ENCODE results near the gene L1CAM.
A peak's percentile ranks its signal among the peaks of the same experiment; 100 is the strongest.

Gene L1CAM

GRCh38 chrX:153878345-153878744, 7.6 kb downstream of the L1CAM start:
- no peak for DNase-seq (ENCODE audit: low read depth in 2 of 2)

- no peak for DNase-seq (ENCODE audit: low read depth in 2 of 2)
Observed at GRCh38 chrX:153877571-153878261, 8.3 kb downstream of the L1CAM start.

DNA sequence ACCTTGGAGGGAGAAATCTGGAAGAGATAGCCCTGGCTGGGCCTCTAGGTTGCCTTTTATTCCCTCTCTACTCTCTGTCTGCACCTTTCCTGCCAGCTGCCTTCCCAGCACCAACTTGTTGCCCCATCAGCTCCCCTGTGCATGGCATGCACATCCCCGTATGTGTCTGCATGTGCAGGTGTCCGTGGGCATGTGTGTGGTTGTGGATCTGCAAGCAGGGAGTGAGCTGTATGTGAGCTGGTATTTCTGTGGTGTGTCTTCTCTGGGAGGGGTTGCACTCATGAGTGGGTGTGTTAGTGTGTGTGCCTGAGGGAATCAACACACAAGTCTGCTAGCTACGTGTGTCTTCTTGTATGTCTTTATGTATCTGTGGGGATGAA, 9.9 kb downstream of the L1CAM start:
- DNase-seq (ENCODE audit: low read depth in 2 of 2), result no peak

GRCh38 chrX:153875391-153876111, 10.4 kb downstream of the L1CAM start:
- peak; percentile 41 to 43 for DNase-seq (ENCODE audit: low read depth in 2 of 2)

- DNase-seq (ENCODE audit: low read depth in 2 of 2), result no peak
Observed at GRCh38 chrX:153874366-153875125, 11.4 kb downstream of the L1CAM start.

- no peak for DNase-seq (ENCODE audit: low read depth in 2 of 2)
Observed at GRCh38 chrX:153874085-153874365, 11.9 kb downstream of the L1CAM start.

- DNase-seq (ENCODE audit: low read depth in 2 of 2), result no peak
Observed at GRCh38 chrX:153873282-153874084, 12.5 kb downstream of the L1CAM start.

GRCh38 chrX:153871946-153872878, 13.8 kb downstream of the L1CAM start:
- DNase-seq (ENCODE audit: low read depth in 2 of 2), result no peak

DNA sequence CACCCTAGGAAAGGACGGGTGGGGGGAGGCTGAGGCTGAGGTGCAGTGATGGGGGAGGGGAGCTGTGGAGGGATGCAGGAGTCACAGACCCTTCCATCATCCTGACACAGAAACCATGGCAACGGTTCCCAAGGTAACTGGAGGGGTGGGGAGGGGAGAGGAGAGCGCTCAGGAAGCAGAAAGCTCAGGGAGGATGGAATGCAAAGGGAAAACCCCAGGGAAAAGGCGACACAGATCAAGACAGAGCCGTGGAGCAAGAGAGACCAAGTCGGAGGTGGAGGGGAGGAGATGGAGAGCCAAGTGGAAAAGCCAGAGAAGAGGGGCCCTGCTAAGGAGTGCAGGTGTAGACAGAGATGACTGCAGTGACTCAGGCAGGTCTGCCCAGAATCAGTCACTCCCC, 14.5 kb downstream of the L1CAM start:
- DNase-seq (ENCODE audit: low read depth in 2 of 2), result no peak

DNA sequence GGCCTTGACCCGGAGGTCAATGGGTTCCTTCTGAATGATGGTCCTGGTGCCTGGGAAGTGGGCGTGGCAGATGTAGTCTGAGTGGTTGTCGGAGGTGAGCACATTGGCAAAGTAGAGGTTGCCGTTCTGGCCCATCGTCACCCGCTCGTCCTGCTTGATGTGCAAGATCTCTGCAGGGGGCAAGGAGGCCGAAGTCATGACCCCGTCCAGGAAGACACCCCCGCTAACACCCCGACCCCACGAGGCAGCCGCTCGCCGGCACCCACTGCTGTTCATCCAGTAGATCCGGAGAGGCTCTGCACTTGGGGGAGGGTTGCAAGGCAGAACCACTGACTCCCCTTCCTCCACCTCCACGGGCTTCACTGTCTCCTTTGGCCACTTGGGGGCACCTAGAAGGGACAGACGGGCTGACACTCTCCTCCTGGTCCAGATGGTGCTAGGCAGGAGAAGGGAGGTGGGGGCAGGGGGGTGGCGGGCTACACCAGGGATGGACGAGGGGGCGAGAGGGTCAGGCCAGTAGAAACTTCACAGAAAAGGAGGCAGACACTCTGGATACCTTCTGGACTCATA, 15.1 kb downstream of the L1CAM start:
- no peak for DNase-seq (ENCODE audit: low read depth in 2 of 2)

DNA sequence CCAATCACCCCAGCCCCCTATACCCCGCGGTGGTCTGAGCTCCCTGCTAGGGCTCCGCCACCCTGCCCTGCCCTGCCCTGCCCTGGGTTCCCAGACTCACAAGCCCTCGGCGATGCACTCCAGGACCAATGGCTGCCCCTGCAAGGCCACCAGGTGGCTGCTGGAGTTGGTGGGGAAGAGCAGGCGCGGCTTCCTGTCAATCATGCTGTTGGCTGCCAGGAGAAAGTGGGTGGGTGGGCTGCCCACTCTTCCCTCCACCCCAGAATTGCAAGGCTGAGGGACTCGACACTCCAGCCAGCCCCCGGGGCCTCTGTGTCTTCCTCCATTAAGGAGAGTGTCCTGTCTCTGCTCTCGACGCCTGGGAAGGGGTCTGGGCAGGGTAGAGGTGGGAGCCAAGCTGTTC, 15.7 kb downstream of the L1CAM start:
- DNase-seq (ENCODE audit: low read depth in 2 of 2), result no peak

DNA sequence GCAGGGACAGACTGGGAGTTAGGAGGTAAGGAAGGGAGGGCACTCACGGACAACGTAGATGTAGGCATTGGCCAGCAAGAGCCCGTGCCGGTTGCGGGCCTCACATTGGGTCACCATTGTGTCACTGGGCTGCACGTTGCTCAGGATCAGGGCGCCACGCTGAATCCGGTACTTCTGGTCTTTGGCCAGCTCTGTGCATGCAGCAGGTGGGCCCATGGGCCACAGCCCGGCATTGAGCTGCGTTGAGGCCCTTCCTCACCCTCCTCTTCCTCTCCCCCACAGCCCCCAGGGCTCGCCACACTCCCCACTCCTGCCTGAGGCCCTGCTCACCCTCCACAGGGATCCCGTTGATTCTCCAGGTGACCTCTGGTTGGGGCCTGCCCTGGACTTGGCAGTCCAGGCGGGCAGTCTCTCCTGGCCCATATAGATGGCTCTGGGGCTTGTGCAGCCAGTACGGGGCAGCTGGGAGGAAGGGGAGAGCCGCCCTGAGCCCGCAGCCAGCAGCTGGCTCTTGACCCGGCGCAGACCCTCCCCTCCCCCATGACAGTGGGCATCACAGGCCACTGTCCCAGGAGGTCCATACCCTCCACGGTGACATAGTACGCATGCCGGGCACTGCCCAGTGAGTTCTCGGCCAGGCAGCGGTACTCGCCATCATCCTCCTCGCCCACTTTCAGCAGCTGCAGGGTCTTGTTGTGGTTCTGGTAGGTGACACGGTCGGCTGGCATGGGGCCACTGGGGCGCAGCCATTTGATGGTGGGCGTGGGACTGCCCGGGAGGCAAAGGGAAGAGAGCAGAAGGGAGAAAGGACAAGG, 16.3 kb downstream of the L1CAM start:
- no peak for DNase-seq (ENCODE audit: low read depth in 2 of 2)

DNA sequence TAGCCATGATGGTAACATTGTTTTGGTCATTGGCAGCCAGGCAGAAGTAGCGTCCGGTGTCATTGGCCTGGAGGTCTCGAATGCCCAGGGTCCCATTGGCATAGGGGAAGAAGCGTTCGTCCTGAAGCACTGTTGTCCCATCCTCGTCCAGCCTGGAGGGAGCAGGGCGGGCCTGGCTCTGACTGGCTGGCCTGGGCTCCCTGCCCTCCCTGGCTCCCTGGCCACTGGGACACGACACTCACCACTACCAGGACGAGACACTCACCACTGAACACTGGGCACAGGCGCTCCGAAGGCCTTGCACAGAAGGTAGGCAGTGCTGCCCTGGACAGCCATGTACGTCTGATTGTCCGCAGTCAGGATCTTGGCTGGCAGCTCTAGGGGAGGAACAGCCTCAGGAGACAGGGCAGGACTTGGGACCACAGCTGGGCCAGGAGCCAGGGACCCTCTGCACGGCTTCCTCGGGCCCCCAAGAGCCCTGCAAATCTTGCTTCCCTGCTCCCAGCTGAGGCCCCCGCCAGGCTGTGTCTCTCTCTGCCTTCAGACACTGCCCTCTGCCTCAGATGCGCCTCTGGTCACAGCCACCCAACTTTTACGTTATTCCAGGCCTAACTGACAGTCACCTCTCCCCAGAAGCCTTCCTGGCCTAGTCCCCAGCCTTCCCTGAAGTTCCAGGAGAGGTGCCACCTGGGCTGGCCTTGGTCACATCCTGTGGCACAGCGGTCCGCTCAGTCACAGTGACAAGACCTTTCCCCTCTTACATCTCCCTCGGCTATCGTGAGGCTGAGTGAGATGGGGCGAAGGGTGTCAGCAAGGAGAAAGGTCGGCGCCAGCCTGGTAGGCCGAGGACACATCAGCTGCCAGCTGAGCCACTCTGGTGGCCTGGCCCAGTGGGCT, 17.1 kb downstream of the L1CAM start:
- DNase-seq (ENCODE audit: low read depth in 2 of 2), result no peak

- no peak for DNase-seq (ENCODE audit: low read depth in 2 of 2)
Observed at GRCh38 chrX:153867671-153868070, 18.3 kb downstream of the L1CAM start.

DNA sequence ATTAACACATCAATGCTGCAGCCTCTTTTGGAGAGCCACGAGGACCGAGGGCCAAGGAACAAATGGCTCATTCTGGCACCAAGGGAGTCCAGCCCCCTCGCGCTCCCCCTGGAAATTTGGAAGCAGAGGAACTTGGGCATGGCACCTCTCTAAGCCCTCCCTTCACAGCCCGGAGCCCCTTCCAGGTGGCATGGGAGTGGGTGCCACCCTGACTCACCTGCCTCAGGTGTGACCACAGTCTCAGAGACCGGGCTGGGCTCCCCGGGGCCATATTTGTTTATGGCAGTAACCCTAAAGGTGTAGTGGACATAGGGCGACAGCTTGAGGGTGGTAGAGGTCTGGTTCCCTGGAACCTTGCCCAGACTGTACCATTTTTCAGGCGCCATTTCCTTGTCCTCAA, 18.8 kb downstream of the L1CAM start:
- DNase-seq (ENCODE audit: low read depth in 2 of 2), result no peak

GRCh38 chrX:153866302-153867019, 19.5 kb downstream of the L1CAM start:
- no peak for DNase-seq (ENCODE audit: low read depth in 2 of 2)

GRCh38 chrX:153865685-153866084, 20.3 kb downstream of the L1CAM start:
- no peak for DNase-seq (ENCODE audit: low read depth in 2 of 2)

GRCh38 chrX:153865321-153865580, 20.7 kb downstream of the L1CAM start:
- no peak for DNase-seq (ENCODE audit: low read depth in 2 of 2)
